ENCODE measurements around the gene FUT7. TPM values are rescaled to one million over a fixed set of nuclear protein-coding genes. Genes with fewer than 3 reads are reported as not detected.

Gene FUT7
- total RNA-seq, 1 experiment from 2014 or later, result not detected

- H4K8ac ChIP-seq (replicated peaks; ENCODE audit: insufficient read length, low read depth, low read length), result no peak overlapping the region
Measured at GRCh38 chr9:137015540-137015930, 16.4 kb downstream of the FUT7 start.

More at GRCh38 chr9:137015540-137015930, 16.4 kb downstream of the FUT7 start:
- H3K79me1 ChIP-seq (ENCODE audit: insufficient read depth, low read depth, low read length, poor library complexity, severe bottlenecking), result no peaks in the 10 kb centered on the region
- H2BK120ac ChIP-seq (ENCODE audit: low read depth, low read length, poor library complexity, severe bottlenecking), result no peak overlapping the region
- no peak overlapping the region for H3K27ac Mint-ChIP-seq
- no peaks in the 10 kb centered on the region for H3K79me2 ChIP-seq (ENCODE audit: insufficient read depth, low read length)
- H3K4me1 ChIP-seq (ENCODE audit: insufficient read depth, low read length), result no peaks in the 10 kb centered on the region
- peaks cover 4 to 13% (median 8%) of the 10 kb centered on the region in 3 experiments; a peak in 5 of 7 replicates for H3K36me3 Mint-ChIP-seq (ENCODE audit: insufficient read depth in 1 of 3, low read depth in 3 of 3)
- no peak overlapping the region for H3K9ac ChIP-seq (ENCODE audit: extremely low read depth, insufficient read length, low read length)
- H3K4me2 ChIP-seq (ENCODE audit: insufficient read depth, insufficient read length, low read length), result no peak overlapping the region
- H3K9me3 Mint-ChIP-seq, result no peaks in the 10 kb centered on the region
- no peak overlapping the region for H3K18ac ChIP-seq (ENCODE audit: insufficient read length, low read depth, low read length)
- H3T11ph ChIP-seq (ENCODE audit: low read length), result no peak overlapping the region
- no peak overlapping the region for H2BK5ac ChIP-seq (ENCODE audit: insufficient read length, low read length)
- no peak overlapping the region for H3K56ac ChIP-seq (ENCODE audit: insufficient read length, low read depth, low read length)
- TF ChIP-seq, protein P1, sequence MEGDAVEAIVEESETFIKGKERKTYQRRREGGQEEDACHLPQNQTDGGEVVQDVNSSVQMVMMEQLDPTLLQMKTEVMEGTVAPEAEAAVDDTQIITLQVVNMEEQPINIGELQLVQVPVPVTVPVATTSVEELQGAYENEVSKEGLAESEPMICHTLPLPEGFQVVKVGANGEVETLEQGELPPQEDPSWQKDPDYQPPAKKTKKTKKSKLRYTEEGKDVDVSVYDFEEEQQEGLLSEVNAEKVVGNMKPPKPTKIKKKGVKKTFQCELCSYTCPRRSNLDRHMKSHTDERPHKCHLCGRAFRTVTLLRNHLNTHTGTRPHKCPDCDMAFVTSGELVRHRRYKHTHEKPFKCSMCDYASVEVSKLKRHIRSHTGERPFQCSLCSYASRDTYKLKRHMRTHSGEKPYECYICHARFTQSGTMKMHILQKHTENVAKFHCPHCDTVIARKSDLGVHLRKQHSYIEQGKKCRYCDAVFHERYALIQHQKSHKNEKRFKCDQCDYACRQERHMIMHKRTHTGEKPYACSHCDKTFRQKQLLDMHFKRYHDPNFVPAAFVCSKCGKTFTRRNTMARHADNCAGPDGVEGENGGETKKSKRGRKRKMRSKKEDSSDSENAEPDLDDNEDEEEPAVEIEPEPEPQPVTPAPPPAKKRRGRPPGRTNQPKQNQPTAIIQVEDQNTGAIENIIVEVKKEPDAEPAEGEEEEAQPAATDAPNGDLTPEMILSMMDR (conservative IDR thresholded peaks at IDR 0.05), result no peak
- no peaks in the 10 kb centered on the region; the same call in 1 of the 2 replicates for H3K27me3 Mint-ChIP-seq (ENCODE audit: low read depth)
- no peak overlapping the region for H3K23ac ChIP-seq (ENCODE audit: insufficient read length, low read depth, low read length)
- no peak overlapping the region for H2BK20ac ChIP-seq (ENCODE audit: low read depth, low read length, poor library complexity, severe bottlenecking)
- no peaks in the 10 kb centered on the region for H3K9me3 ChIP-seq (ENCODE audit: control insufficient read depth, low read depth, low read length)
- H2AK5ac ChIP-seq (ENCODE audit: insufficient read length, low read length), result no peak overlapping the region
- WGBS (ENCODE audit: extremely low coverage, insufficient read length, low lambda C conversion rate), result no CpG with 5 or more reads among the region's 25 CpGs
- H4K91ac ChIP-seq (ENCODE audit: insufficient read length, low read depth, low read length), result no peak overlapping the region
- H2BK15ac ChIP-seq (ENCODE audit: low read depth, low read length), result no peak overlapping the region
- no peak overlapping the region for H2AFZ ChIP-seq (ENCODE audit: low read length)
- DNase-seq, result no peak
- no peak overlapping the region for H3K27ac ChIP-seq (ENCODE audit: insufficient read length, low read depth, low read length)
- H2BK12ac ChIP-seq (ENCODE audit: insufficient read length, low read depth, low read length), result no peak overlapping the region
- H3K14ac ChIP-seq (ENCODE audit: insufficient read depth, low read length), result no peak overlapping the region
- no peaks in the 10 kb centered on the region for H3K27me3 ChIP-seq (ENCODE audit: insufficient read depth, low read length)
- no peak overlapping the region for H3K4ac ChIP-seq (ENCODE audit: low read depth, low read length)
- H3K4me3 Mint-ChIP-seq, result no peak overlapping the region
- H3K23me2 ChIP-seq (ENCODE audit: insufficient read length, low read depth, low read length, poor library complexity, severe bottlenecking), result no peaks in the 10 kb centered on the region
- no peak overlapping the region for H4K5ac ChIP-seq (ENCODE audit: insufficient read length, low read depth, low read length)
- H3K4me1 Mint-ChIP-seq, result no peaks in the 10 kb centered on the region; a peak in 1 of 4 replicates
- H4K20me1 ChIP-seq (ENCODE audit: control insufficient read depth, insufficient read depth, insufficient read length), result peaks cover 2% of the 10 kb centered on the region

Measured in H9 (cell line).